PC-3 (cell line): Measurements from ENCODE around the gene PPP6R1. TPM values are rescaled to one million over a fixed set of nuclear protein-coding genes. Genes with fewer than 3 reads are reported as not detected.

Source experiments
- ATAC-seq: fragments of 200-7000 bp; cut with Tn5 transposase; 2 replicates; pipeline ENCODE4 v1.9.1; 2020; ENCODE audit warnings: mild to moderate bottlenecking, moderate library complexity
- BruUV-seq: library from RNA; stranded (reverse); fragments of 400-500 nt; replicated peaks from 2 replicates; lab custom pipeline; 2021; lab: Mats Ljungman, UMichigan
- CTCF ChIA-PET: fragments of 300-600 bp; sonication (Branson Sonifier 250); formaldehyde crosslinking; loops from one replicate; lab custom pipeline; 2022; ENCODE audit warnings: antibody characterized with exemption; lab: Charles Lee
- POLR2A ChIA-PET: fragments of 300-600 bp; sonication (Branson Sonifier 250); formaldehyde crosslinking; loops from one replicate; lab custom pipeline; 2022; ENCODE audit warnings: antibody characterized with exemption; ENCODE audit not compliant: unreplicated experiment; lab: Charles Lee
- DNase-seq: peaks from one replicate; pipeline ENCODE4 v3.0.0-alpha.2; 2015
- H2AFZ ChIP-seq: fragments of 300-600 bp; sonication (generic); 2 replicates; pipeline ENCODE4 v1.6.0; 2016; ENCODE audit warnings: antibody characterized with exemption, low read length
- H3F3A ChIP-seq: fragments of 300-600 bp; sonication (generic); one replicate; pipeline ENCODE4 v1.6.0; 2017; ENCODE audit warnings: antibody characterized with exemption, low read length, control low read depth, mild to moderate bottlenecking; ENCODE audit not compliant: unreplicated experiment
- H3K27ac ChIP-seq: fragments of 300-600 bp; sonication (generic); 2 replicates; pipeline ENCODE4 v1.5.1; 2016; ENCODE audit warnings: mild to moderate bottlenecking, low read length
- H3K27me3 ChIP-seq: fragments of 300-600 bp; sonication (generic); 2 replicates; pipeline ENCODE4 v1.6.1; 2016; ENCODE audit warnings: low read length, mixed read lengths
- H3K36me3 ChIP-seq: fragments of 300-600 bp; sonication (generic); 2 replicates; pipeline ENCODE4 v1.6.1; 2016; ENCODE audit warnings: low read depth, mixed run types, low read length, mixed read lengths
- H3K4me1 ChIP-seq: fragments of 300-600 bp; sonication (generic); 2 replicates; pipeline ENCODE4 v1.5.1; 2016; ENCODE audit warnings: low read length; ENCODE audit not compliant: insufficient read depth
- H3K4me2 ChIP-seq: fragments of 300-600 bp; sonication (generic); 2 replicates; pipeline ENCODE4 v1.6.0; 2016; ENCODE audit warnings: low read length
- H3K4me3 ChIP-seq: fragments of 300-600 bp; sonication (generic); 2 replicates; pipeline ENCODE4 v1.5.1; 2016; ENCODE audit warnings: mild to moderate bottlenecking, low read length, mixed read lengths
- H3K79me2 ChIP-seq: fragments of 300-600 bp; sonication (generic); 2 replicates; pipeline ENCODE4 v1.6.1; 2017; ENCODE audit warnings: low read length, mixed read lengths
- H3K9ac ChIP-seq: fragments of 300-600 bp; sonication (generic); 2 replicates; pipeline ENCODE4 v1.6.0; 2016; ENCODE audit warnings: mild to moderate bottlenecking, low read length
- H3K9me2 ChIP-seq: fragments of 300-600 bp; sonication (generic); replicated peaks from 2 replicates; pipeline ENCODE4 v1.6.1; 2016; ENCODE audit warnings: mixed run types, low read length, mixed read lengths
- H3K9me3 ChIP-seq: fragments of 300-600 bp; sonication (generic); 2 replicates; pipeline ENCODE4 v1.6.1; 2016; ENCODE audit warnings: low read length, mixed read lengths
- H4K20me1 ChIP-seq: fragments of 300-600 bp; sonication (generic); 2 replicates; pipeline ENCODE4 v1.6.1; 2016; ENCODE audit warnings: low read length, mixed read lengths
- EZH2 ChIP-seq: fragments of 300-600 bp; sonication (generic); IDR thresholded peaks from one replicate; pipeline ENCODE4 v1.6.1; 2017; ENCODE audit warnings: antibody characterized with exemption, mild to moderate bottlenecking, low read length; ENCODE audit not compliant: unreplicated experiment
- EZH2phosphoT487 ChIP-seq: fragments of 300-600 bp; sonication (generic); IDR thresholded peaks from 2 replicates; pipeline ENCODE4 v1.6.1; 2018; ENCODE audit warnings: mild to moderate bottlenecking, antibody characterized with exemption, low read length, borderline replicate concordance
- intact Hi-C: fragments of 100-400 bp; cut with micrococcal nuclease; formaldehyde crosslinking; loops from 2 replicates; pipeline ENCODE4 v1.9.0; 2023
- total RNA-seq: library from RNA; depleted of rRNA; stranded (reverse); fragments of >200 nt; gene quantifications from 2 replicates; pipeline ENCODE4 v1.2.3, GENCODE V29; 2014
- TF ChIP-seq, protein P1 (sequence below): fragments of 300-600 bp; sonication (generic); conservative IDR thresholded peaks from 2 replicates; pipeline ENCODE4 v1.5.1; 2017; ENCODE audit warnings: antibody characterized with exemption, low read depth, mild to moderate bottlenecking, low read length

PPP6R1 gene
- total RNA-seq, 1 experiment from 2014 or later = 159 TPM

DNA sequence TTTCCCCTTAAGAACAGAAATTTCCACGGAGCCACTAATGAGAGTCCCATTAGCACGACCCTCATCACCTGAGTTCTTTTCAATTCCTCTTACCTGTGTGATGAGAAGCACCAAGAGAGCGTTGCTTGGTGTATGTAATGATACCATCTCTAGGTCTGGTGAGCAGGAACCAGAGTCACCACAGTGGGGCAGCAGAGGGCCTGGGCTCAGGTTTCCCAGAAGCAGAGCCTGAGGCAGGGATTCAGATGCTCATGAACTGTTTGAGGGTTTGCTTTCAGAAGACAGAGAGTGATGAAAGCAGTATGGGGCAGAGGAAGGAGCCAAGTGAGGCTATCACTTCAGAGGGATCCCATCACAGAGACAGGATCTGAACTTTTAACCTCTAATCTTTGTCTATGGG lies 46.4 kb downstream of the PPP6R1 start:
- no TSS peak for BruUV-seq

DNA sequence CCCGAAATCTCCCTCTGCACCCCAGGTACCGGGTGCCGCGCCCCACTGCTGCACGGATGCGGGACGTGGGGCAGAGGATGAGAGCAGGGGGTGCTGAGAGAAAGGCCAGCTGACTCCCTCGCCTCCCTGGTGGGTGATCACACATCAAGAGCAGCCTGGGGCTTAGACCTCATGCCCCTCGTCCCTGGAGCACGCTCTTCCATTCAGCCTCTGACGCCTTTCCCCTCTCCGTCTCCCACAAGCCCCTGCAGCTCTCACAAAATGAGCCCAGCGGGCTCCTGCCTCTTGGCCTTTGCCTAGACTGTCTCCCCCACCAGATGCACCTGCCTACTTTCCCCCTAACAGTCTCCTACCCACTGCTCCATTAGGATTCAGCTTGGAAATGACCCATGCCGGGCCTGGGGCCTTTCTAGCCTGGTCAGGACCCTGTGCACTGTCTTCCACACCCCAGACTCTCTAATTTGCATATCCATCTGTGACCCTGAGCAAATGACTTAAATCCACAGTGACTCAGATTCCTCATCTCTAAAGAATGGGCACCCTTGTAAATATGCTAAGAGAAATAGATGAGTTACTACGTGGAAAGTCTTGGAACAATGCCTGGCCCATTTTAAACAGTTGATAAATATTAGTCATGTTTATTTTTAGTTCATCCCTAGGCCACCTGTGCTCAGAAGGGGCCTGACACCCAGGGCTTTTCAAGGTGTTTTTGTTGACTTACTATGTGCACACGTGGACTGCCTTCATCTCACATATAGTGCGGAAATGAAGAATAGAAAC lies 48.9 kb downstream of the PPP6R1 start:
- H3K4me2 ChIP-seq = peak overlapping the region; percentile 39
- H4K20me1 ChIP-seq = no peaks in the 10 kb centered on the region
- peaks cover 8% of the 10 kb centered on the region for H3F3A ChIP-seq
- H3K9ac ChIP-seq = peak overlapping the region; percentile 76
- CTCF ChIA-PET = no interaction called here
- POLR2A ChIA-PET = interaction anchor here (0.6 kb wide), 1 partner anchor 16 kb away, joined by 3 read pairs; no protein-coding TSS in a partner anchor
- no peaks in the 10 kb centered on the region for H3K79me2 ChIP-seq
- DNase-seq = peak; percentile 99
- ATAC-seq = peak; percentile 83
- no TSS peak for BruUV-seq
- TF ChIP-seq, protein P1, sequence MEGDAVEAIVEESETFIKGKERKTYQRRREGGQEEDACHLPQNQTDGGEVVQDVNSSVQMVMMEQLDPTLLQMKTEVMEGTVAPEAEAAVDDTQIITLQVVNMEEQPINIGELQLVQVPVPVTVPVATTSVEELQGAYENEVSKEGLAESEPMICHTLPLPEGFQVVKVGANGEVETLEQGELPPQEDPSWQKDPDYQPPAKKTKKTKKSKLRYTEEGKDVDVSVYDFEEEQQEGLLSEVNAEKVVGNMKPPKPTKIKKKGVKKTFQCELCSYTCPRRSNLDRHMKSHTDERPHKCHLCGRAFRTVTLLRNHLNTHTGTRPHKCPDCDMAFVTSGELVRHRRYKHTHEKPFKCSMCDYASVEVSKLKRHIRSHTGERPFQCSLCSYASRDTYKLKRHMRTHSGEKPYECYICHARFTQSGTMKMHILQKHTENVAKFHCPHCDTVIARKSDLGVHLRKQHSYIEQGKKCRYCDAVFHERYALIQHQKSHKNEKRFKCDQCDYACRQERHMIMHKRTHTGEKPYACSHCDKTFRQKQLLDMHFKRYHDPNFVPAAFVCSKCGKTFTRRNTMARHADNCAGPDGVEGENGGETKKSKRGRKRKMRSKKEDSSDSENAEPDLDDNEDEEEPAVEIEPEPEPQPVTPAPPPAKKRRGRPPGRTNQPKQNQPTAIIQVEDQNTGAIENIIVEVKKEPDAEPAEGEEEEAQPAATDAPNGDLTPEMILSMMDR = no peak
- no peak for TF ChIP-seq EZH2
- TF ChIP-seq EZH2phosphoT487 = no peak
- H3K36me3 ChIP-seq = no peaks in the 10 kb centered on the region
- no peak overlapping the region for H3K4me3 ChIP-seq
- H3K9me2 ChIP-seq = no peaks in the 10 kb centered on the region
- H3K9me3 ChIP-seq = no peaks in the 10 kb centered on the region
- no peak overlapping the region for H2AFZ ChIP-seq
- H3K4me1 ChIP-seq = peaks cover 37% of the 10 kb centered on the region
- intact Hi-C loops = loop anchor here (1.0 to 10.0 kb wide), 4 partner anchors 21 to 175 kb away; partner anchors contain the start of genes KMT5C, RPL28 and TMEM238
- peak overlapping the region; percentile 93 for H3K27ac ChIP-seq
- H3K27me3 ChIP-seq = no peaks in the 10 kb centered on the region

More for the DNA sequence above, 46.4 kb downstream of the PPP6R1 start:
- Histone ChIP-seq H3K4me2 (no peak overlapping the region), H3K9me2 (no peaks in the 10 kb centered on the region), H3K9me3 (no peaks in the 10 kb centered on the region), H3F3A (peaks cover 8% of the 10 kb centered on the region), H2AFZ (no peak overlapping the region), H3K36me3 (no peaks in the 10 kb centered on the region), H3K4me1 (peaks cover 37% of the 10 kb centered on the region), H3K9ac (no peak overlapping the region), H3K27me3 (no peaks in the 10 kb centered on the region), H4K20me1 (no peaks in the 10 kb centered on the region), H3K27ac (no peak overlapping the region), H3K79me2 (no peaks in the 10 kb centered on the region), H3K4me3 (no peak overlapping the region)
- DNase-seq (peak; percentile 95), ATAC-seq (peak; percentile 29)
- ChIA-PET CTCF (no interaction called here), POLR2A (no interaction called here)
- intact Hi-C loops = loop anchor here (1.0 to 10.0 kb wide), 6 partner anchors 40 to 206 kb away; partner anchors contain the start of genes KMT5C, PPP6R1, RPL28 and TMEM238
- no peak for TF ChIP-seq EZH2
- TF ChIP-seq EZH2phosphoT487 = no peak
- TF ChIP-seq, protein P1 = peak; percentile 99
